ENCODE results near the gene ZC3HAV1.

DNA sequence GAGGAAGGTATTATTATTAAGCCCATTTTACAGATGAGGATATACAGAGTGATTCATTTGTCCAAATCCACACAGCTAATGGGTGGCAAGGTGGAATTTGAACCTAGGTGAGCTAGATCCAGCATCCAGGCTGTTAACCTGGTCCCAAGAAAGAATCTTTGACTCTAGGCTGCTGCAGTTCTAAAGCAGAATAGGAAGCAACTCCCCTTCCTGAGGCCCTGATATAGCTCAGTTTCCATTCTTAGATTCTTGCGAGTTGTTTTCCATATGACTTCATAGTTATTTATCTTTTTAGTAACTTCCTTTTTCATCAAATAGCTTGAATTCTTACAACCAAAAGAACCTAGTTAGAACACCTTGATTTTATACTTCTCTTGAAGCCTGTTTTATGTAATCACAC, 49.6 kb downstream of the ZC3HAV1 start:
- TF ChIP-seq, protein P1, sequence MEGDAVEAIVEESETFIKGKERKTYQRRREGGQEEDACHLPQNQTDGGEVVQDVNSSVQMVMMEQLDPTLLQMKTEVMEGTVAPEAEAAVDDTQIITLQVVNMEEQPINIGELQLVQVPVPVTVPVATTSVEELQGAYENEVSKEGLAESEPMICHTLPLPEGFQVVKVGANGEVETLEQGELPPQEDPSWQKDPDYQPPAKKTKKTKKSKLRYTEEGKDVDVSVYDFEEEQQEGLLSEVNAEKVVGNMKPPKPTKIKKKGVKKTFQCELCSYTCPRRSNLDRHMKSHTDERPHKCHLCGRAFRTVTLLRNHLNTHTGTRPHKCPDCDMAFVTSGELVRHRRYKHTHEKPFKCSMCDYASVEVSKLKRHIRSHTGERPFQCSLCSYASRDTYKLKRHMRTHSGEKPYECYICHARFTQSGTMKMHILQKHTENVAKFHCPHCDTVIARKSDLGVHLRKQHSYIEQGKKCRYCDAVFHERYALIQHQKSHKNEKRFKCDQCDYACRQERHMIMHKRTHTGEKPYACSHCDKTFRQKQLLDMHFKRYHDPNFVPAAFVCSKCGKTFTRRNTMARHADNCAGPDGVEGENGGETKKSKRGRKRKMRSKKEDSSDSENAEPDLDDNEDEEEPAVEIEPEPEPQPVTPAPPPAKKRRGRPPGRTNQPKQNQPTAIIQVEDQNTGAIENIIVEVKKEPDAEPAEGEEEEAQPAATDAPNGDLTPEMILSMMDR (IDR thresholded peaks at IDR 0.05): no peak
- TF ChIP-seq ZNF416 (CRISPR knock-in tag; IDR thresholded peaks at IDR 0.05): no peak
- no peak for TF ChIP-seq NR2C2 (CRISPR knock-in tag; IDR thresholded peaks at IDR 0.05)
- TF ChIP-seq CREB1 (CRISPR knock-in tag; IDR thresholded peaks at IDR 0.05): no peak
- TF ChIP-seq TCF7 (CRISPR knock-in tag; IDR thresholded peaks at IDR 0.05; ENCODE audit: low read depth): no peak
- no peak for TF ChIP-seq NFYB (CRISPR knock-in tag; conservative IDR thresholded peaks at IDR 0.05; ENCODE audit: low read depth)

All from WTC11 (cell line).